Mammary epithelial cell (primary cell): ENCODE results near the gene DIRAS2.

Experiments used
- EZH2 ChIP-seq: IDR thresholded peaks from 2 replicates; pipeline ENCODE4 v1.6.1; 2012; ENCODE audit warnings: low read length, inconsistent platforms, borderline replicate concordance
- TF ChIP-seq, protein P1 (sequence below), 2 donors: IDR thresholded peaks in 1 of 2; conservative IDR thresholded peaks in 1 of 2; 2 replicates each; pipeline ENCODE4 v1.5.1; 2011 to 2012; ENCODE audit warnings: inconsistent platforms in 2 of 2, low read length in 2 of 2, mild to moderate bottlenecking in 2 of 2, control low read depth in 1 of 2, low read depth in 1 of 2; ENCODE audit not compliant: insufficient read depth in 1 of 2; ENCODE audit errors: extremely low read depth in 1 of 2

DNA sequence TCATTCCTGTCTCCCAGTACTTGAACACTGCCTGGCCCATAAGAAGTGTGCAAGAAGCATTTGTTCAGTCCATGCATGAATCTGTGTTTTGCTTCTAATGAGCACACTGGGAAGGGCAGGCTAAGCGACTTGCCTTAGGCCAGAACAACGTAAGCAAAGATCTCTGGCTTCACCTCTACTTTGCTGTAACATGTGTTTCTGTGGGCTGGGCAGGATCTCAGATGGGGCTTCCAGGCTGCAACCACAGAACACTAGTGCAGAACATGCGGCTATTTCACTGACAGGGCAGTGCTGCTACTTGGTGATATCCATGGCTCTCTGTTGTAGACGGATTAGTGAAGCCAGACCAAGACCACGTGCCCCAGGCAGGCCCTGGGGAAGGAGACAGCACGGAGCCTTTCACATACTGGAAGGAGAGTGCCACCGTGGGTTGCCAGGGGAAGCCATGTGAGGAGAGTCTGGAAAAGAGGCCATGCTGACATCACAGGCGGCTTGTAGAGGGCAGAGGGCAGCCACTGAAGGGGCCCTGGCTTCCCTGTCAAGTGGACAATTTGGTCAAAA lies 9.9 kb downstream of the DIRAS2 start:
- TF ChIP-seq, protein P1, sequence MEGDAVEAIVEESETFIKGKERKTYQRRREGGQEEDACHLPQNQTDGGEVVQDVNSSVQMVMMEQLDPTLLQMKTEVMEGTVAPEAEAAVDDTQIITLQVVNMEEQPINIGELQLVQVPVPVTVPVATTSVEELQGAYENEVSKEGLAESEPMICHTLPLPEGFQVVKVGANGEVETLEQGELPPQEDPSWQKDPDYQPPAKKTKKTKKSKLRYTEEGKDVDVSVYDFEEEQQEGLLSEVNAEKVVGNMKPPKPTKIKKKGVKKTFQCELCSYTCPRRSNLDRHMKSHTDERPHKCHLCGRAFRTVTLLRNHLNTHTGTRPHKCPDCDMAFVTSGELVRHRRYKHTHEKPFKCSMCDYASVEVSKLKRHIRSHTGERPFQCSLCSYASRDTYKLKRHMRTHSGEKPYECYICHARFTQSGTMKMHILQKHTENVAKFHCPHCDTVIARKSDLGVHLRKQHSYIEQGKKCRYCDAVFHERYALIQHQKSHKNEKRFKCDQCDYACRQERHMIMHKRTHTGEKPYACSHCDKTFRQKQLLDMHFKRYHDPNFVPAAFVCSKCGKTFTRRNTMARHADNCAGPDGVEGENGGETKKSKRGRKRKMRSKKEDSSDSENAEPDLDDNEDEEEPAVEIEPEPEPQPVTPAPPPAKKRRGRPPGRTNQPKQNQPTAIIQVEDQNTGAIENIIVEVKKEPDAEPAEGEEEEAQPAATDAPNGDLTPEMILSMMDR (conservative IDR thresholded peaks at IDR 0.05 in 1 of 2, IDR thresholded peaks at IDR 0.05 in 1 of 2; ENCODE audit: extremely low read depth in 1 of 2, insufficient read depth in 1 of 2, low read depth in 1 of 2, low read length in 2 of 2), result no peak
- TF ChIP-seq EZH2, result no peak
